GM18511 (cell line): ENCODE measurements around the gene AKR1C8.

Experiments used
- ATAC-seq: cut with Tn5 transposase; IDR thresholded peaks from one replicate; pipeline ENCODE4 v1.9.1; 2021; ENCODE audit warnings: mild to moderate bottlenecking, moderate library complexity; ENCODE audit not compliant: unreplicated experiment

The AKR1C8 gene

GRCh38 chr10:5108658-5109416 lies 76.1 kb downstream of the AKR1C8 start:
- ATAC-seq: no peak

GRCh38 chr10:5107860-5108526 lies 77.0 kb downstream of the AKR1C8 start:
- ATAC-seq: no peak

- ATAC-seq: no peak
These were observed 78.4 kb downstream of the AKR1C8 start for GRCh38 chr10:5106553-5106952.

- ATAC-seq: no peak
These were observed 79.3 kb downstream of the AKR1C8 start for GRCh38 chr10:5105626-5106025.
